UCSD-AML1 (cell line): ENCODE results near the gene ENPEP.
"Not testable (repeated sequence)": the region's sequence is repeated elsewhere in the genome, so short reads cannot be mapped to it uniquely, and the experiment has no call there.

ENCODE experiments used
- DNase-seq: peaks from one replicate; lab custom pipeline; 2025; ENCODE audit not compliant: unreplicated experiment; lab: John Stamatoyannopoulos, UW

ENPEP gene, protein sequence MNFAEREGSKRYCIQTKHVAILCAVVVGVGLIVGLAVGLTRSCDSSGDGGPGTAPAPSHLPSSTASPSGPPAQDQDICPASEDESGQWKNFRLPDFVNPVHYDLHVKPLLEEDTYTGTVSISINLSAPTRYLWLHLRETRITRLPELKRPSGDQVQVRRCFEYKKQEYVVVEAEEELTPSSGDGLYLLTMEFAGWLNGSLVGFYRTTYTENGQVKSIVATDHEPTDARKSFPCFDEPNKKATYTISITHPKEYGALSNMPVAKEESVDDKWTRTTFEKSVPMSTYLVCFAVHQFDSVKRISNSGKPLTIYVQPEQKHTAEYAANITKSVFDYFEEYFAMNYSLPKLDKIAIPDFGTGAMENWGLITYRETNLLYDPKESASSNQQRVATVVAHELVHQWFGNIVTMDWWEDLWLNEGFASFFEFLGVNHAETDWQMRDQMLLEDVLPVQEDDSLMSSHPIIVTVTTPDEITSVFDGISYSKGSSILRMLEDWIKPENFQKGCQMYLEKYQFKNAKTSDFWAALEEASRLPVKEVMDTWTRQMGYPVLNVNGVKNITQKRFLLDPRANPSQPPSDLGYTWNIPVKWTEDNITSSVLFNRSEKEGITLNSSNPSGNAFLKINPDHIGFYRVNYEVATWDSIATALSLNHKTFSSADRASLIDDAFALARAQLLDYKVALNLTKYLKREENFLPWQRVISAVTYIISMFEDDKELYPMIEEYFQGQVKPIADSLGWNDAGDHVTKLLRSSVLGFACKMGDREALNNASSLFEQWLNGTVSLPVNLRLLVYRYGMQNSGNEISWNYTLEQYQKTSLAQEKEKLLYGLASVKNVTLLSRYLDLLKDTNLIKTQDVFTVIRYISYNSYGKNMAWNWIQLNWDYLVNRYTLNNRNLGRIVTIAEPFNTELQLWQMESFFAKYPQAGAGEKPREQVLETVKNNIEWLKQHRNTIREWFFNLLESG

DNA sequence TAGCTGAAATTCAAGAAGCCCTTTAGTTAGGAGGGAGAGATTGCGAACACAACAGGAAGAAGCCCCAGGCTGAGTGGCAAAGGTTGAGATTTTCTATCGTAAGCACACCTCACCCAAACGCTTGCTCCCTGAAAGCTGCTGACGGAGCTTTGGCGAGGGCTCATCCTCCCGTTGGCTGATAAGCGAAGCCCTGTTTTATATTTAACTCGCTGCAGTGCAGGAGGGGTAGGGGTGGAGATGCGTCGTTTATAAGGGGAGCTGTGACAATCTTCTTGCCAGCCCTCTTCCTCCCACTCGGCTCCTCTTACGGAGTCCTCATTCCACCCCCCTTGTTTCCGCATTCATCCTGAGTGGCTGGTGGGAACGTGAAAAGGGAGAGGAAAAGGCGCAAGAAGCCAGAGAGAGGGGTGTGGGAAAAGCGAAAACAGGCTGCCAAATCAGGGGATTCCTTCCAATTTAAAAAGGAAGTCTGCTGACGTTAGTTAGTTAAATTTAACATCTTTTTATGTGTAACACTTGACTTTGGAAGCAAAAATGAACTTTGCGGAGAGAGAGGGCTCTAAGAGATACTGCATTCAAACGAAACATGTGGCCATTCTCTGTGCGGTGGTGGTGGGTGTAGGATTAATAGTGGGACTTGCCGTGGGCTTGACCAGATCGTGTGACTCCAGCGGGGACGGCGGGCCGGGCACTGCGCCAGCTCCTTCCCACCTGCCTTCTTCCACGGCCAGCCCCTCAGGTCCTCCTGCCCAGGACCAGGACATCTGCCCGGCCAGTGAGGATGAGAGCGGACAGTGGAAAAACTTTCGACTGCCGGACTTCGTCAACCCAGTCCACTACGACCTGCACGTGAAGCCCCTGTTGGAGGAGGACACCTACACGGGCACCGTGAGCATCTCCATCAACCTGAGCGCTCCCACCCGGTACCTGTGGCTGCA lies at the start of gene ENPEP:
Gene ENPEP, plus strand, starts transcription at position 275 of the 938 bp plus-strand sequence. Its CDS starts 260 bp downstream, at position 535.
- no peak for DNase-seq

DNA sequence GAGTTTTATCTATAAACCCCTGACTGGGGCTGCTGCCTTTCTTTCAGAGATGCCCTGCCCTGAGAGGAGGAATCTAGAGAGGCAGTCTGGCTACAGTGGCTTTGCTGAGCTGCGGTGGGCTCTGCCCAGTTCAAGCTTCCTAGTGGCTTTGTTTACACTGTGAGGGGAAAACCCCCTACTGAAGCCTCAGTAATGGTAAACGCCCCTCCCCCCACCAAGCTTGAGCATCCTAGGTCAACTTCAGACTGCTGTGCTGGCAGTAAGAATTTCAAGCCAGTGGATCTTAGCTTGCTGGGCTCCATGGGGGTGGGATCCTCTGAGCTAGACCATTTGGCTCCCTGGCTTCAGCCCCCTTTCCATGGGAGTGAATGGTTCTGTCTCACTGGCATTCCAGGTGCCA lies 44.1 kb upstream of the ENPEP start:
- not testable (repeated sequence) for DNase-seq

DNA sequence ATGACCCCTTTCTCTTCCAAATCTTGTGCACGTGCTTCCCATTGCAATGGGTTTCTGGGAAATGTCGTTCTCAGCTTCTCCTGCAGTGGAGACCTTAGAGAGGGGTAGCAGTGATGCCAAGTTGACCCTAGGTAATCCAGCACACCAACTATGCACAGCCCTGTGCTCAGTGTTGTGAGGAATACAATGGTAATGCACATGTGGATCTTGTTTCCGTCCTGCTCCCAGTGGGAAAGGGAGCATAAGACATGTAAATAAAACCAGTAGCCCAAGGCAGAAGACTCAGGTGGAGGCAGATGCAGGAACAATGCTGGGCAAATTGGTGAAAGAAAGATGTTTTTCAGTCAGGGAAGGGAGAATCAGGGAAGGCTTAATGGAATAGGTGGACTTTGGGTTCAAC lies 38.7 kb upstream of the ENPEP start:
- not testable (repeated sequence) for DNase-seq

DNA sequence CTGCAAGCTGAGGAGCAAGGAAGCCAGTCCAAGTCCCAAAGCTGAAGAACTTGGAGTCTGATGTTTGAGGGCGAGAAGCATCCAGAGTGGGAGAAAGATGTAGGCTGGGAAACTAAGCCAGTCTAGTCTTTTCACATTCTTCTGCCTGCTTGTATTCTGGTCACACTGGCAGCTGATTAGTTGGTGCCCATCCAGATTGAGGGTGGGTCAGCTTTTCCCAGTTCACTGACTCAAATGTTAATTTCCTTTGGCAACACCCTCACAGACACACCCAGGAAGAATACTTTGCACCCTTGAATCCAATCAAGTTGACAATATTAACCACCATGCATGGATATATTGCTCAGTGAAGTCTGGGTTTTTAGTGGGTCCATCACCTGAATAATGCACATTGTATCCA lies 36.7 kb upstream of the ENPEP start:
- not testable (repeated sequence) for DNase-seq

DNA sequence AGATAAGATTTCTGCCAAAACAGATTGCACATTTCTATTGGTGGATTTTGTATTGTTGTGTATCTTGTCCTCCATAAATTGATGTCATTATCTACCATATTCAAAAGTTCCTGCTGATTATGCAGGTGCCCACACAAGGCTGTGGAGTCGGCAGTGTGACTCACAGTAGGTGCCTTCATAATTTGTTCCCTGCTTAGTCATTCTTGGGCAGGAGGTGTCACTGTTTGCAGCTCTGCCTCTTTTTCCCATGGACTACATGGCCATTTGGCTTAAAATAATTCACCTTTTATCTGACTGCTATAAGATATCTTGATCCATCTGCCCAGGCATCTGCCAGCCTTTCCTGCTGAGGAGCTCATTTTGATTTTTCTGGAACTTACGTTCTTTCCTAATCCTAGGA lies 33.6 kb upstream of the ENPEP start:
- no peak for DNase-seq

DNA sequence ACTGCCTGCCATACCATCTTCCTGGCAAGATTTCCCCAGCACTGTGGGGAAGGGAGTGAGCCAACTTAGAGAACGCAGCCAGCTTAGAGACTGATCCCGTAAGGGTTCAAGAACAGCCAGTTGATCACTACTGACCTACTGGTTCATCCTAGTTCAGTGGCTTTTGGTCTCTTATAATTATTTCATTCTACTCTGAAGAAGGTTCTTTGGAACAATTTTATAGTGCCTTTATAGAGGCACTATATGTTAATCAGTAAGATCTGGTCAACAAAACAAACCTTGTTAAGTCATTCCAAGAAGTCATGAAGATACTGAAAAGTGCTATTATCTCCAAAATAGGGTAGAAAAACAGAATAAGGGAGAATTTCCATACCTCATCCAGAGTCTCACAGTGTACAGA lies 33.2 kb upstream of the ENPEP start:
- DNase-seq = no peak

DNA sequence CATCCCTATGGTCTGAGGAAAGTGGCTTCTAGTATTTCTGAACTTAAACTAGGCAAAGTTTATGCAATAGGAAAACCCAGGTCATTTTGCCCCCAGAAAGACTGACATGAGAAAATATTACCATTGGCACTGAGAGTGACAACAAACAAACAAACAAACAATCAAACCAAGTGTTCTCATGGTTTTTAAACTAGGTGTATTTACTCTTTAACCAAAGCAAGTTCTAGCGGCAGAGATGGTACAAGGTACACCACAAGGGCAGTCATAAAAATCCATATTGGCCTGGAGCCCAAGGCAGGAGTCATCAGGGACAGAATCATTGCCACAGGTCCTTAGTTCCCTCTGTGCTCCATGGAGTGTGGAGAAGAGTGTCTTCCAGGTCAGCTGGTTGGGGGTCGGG lies 26.0 kb upstream of the ENPEP start:
- no peak for DNase-seq

DNA sequence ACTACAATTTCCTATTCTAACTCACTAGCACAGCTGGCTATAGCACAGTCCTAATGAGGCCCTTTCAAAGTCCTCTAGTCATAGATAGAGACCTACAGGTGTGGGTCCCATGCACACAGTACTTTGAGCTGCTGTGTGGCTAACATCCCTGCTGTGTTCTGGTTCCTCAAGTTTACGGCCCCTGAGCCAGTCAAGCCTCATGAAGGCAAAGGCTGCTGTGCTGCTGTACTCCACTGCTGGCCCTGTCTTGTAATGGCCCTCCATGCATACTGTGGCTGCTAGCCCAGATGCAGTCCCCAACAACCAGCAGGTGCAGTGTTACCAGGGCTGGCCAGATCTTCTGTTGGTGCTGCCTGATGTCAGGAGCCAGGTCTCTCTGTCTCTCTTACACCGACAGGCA lies 23.4 kb upstream of the ENPEP start:
- no peak for DNase-seq

DNA sequence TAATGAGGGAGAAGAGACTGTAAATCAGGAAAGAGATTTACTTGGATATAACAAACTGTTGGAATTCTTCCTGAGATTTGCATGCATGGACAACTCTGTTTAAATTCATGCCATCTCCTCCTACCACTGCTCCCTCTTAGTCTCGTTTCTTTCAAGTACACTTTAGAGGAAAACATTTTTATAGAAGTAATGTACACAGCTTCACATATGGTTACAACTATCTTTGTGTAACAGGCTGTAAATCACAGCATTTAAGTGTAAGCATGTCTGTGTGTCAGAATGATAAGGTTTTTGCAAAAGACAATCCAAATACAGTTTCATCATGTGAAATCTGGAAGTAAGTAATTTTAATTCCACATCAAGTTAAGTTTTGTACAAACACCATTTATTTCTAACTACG lies 21.5 kb upstream of the ENPEP start:
- DNase-seq = no peak

DNA sequence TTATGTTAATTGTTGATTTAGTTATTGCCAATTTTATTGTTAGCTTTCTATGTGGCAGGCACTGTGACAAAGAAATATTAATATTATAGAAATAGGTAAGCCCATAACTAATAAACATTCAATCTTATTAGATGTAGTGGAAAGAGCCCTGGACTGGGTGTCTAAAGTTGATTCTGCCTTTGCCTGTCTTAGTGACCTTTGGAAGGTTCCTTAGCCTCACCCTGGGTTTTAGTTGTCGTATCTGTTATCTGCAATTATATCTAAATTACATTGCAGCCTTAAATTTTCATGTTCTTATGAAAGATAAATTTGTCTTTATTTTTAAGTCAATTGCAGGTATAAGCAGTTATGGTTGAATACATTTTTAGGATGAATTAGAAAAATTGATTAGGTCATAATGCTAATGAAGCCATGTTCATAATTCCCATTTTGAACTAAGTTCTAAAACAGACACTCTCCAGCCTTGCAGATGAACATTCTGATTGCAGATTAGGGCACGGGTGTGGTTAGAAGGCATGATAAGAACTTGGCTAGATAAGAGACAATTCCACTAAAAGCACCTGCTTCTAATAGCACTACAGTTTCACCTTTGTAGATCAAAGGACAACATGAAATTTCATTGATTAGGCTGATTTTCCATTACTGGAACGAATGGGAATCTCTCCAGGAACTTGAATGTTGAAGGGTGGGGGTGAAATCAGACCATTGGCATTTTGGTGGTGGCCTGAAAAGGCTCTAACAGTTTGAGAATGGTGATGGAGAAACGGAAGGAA lies 17.3 kb upstream of the ENPEP start:
- no peak for DNase-seq

DNA sequence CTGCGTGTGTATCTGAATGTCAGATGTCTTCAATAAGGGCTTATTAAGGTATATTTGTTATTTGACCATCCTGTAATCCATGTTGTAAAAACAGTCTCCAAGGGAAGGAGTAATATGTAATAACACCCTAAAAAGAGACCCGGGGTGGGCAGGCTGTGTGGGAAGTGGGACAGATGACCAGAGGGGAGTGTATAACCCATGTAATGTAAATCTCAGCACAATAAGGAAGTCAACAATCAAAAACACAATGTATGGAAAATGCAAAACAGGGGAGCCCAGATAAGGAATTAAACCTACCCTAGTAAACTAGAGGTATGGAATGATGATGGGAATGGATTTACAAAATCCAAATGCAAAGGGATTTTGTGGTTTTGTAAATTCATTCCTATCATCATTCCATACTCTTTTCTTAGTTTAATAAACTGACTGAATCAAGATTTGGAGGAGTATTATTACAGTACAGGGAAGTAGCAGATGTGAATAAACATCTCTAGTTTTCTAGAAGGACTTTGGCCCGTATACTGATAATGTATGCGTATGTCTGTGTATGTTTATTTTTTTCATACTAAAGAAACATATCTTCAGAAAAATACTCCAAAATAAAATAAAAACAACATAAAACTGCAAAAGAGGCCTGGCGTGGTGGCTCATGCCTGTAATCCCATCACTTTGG lies 15.7 kb upstream of the ENPEP start:
- DNase-seq = no peak

DNA sequence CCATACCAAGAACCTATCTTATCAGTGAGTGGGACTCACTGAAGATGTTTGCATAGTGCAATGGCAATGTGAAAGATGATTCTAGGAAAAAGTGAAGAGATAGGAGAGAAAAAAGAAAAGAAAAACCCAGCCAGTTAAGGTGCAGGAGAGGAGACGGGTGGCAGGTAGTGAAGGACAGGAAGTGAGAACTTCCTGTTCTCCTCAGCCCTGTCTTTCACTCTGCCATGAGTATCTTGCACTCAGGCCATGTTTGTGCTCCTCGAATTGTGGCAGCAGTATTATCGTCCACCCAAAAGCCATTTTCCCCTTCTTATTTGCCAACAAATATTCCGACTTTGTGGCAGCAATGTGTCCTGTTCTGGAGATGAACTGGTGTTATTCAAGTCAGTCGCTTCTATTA lies 8.6 kb upstream of the ENPEP start:
- DNase-seq = no peak

DNA sequence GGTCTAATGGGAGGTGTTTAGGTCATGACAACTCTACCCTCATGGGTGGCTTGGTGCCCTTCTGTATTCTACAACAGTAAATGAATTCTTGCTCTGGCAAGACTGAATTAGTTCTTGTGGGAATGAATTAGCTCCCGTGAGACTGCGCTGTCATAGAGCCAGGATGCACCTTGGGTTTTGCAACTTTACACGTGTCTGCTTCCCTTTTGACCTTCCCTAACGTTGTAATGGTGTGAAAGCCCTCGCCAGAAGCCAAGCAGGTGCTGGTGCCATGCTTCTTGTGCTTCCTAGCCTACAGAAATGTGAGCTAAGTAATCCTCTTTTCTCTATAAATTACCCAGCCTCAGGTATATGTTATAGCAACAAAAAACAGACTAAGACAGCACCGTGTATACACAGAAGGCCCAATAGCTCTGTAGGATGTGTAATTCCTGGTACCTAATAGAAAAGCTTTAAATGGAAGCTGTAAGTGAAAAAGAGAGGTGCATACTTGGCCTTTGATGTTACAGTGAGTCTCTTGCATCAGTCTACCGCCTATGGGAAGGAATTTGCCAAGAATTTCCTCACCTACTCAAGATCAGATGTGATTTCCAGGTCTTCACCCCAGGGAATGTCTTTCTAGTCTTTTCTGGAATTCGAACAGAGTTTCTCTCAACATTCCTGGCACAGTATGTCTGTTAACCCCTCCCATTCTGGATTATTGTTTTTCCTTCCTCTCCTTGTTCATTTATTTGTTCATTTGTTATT lies 3.2 kb upstream of the ENPEP start:
- DNase-seq = no peak

DNA sequence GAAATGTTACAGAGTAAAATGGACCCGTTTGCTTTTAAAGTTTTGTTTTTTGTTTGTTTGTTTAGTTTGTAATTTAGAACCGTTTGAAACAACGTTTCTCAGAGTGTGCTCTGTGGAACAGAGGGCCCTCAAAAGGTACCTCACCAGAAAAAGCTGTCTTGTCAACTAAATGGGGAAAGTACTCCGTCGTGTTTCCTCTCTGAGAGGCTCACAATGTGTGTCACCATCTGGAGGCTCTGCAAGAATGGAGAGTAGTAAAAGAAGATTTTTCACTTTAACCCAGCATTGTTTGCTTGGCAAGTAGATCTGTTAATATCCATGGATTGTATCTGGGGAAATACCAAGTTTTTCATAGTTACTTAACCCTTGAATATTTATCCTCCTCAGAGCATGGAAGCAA lies 1.5 kb upstream of the ENPEP start:
- no peak for DNase-seq

DNA sequence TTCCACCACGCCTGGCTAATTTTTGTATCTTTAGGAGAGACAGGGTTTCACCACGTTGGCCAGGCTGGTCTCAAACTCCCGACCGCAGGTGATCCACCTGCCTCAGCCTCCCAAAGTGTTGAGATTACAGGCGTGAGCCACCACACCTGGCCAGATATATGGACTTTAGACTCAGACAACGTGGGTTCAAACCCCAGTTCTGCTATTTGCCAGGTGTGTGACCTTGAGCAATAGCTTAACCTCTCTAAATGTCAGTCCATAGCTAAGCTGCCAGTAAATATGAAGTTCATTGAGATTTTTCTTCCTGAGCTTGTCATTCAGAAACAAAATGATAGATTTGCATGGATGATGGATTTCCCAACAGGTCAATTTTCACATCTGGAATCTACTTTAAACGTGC lies 875 bp upstream of the ENPEP start:
- not testable (repeated sequence) for DNase-seq

DNA sequence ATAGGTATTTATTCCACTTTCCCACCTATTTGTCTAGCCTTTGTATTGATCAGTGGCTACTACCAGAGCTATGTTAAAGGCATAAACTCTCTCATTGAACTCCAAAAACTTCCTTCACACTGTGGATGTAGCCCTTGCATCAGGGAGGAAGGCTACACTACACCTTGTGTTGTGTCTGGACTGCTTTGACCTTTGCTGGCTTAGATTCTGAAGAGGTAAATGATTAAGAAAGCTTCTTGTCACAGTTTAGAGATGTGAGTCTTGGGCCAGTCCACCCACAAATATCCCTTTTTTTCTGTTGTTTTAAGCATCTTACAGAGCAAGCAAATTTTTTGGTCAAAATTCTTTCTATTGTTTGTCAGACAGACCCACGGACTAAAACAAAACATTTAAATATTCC lies 1.9 kb downstream of the ENPEP start:
- DNase-seq = no peak

DNA sequence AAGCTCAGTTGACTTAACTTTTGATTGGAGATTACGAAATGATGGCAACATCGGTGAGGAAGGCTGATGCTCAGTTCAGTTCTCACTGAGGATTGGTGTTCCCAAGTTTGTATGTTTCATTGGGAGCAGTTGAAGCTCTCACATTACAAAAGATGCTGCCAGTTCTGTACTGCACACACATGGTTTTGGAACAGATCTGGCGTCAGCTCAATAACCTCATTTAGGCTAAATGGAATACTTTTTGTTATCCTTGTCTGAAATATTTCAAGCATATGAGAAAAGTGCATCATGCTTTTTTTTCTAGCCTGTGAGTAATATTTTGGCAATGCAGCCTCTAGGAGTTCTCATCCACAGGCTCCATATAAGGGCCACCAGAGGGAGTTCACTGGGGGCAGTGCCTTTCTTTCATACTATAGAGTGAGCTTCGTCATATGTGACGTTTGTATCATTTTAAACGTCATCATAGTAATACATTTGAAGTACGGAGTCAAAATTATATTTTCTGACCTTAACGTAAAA lies 4.1 kb downstream of the ENPEP start:
- DNase-seq = no peak

DNA sequence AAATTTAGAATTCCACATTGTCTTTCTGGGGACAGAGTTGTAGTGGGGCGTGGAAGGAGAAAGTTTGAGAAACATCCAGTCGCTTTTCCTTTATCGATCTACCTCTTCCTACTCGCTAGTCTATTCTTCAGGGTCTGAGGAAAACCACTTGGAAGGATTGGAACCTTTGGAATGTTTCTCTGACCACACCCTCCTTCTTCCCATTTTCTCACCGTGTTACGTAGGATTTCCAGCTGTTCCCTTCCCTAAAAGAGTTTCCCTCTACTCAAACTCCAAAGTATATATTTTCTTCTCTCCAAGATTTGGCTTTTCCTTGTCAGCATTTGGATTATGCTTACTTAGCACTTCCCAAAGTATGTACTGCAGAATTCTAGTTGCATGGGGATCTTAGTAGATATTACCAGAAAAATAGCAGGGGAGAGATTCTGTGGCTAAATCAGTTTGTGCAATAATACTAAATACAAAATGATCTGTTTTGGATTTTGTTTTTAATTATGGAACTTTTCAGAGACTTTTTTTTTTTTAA lies 4.9 kb downstream of the ENPEP start:
- no peak for DNase-seq
